Nephron progenitor cell (in vitro differentiated cells): Measurements from ENCODE around the gene USP7.
A peak's percentile ranks its signal among the peaks of the same experiment; 100 is the strongest.
"Not testable (repeated sequence)": the region's sequence is repeated elsewhere in the genome, so short reads cannot be mapped to it uniquely, and the experiment has no call there.

Experiments used
- DNase-seq: peaks from one replicate; pipeline ENCODE4 v3.0.0; 2021
- H3K27ac Mint-ChIP-seq: 2 replicates; pipeline ENCODE4 v1.8.0; 2021; ENCODE audit warnings: mild to moderate bottlenecking, moderate library complexity, mixed read lengths
- H3K27me3 Mint-ChIP-seq: 2 replicates; pipeline ENCODE4 v1.8.0; 2021; ENCODE audit warnings: mild to moderate bottlenecking, low read depth, mixed read lengths; ENCODE audit not compliant: poor library complexity
- H3K36me3 Mint-ChIP-seq: 2 replicates; pipeline ENCODE4 v1.8.0; 2021; ENCODE audit warnings: low read depth, mixed read lengths
- H3K4me1 Mint-ChIP-seq: 2 replicates; pipeline ENCODE4 v1.8.0; 2021; ENCODE audit warnings: mixed read lengths
- H3K4me3 Mint-ChIP-seq: 2 replicates; pipeline ENCODE4 v1.8.0; 2021; ENCODE audit warnings: mild to moderate bottlenecking, moderate library complexity, mixed read lengths
- H3K9me3 Mint-ChIP-seq: 2 replicates; pipeline ENCODE4 v1.8.0; 2021; ENCODE audit warnings: mild to moderate bottlenecking, moderate library complexity, mixed read lengths
- CTCF ChIP-seq: fragments of 200-600 bp; sonication (generic); IDR thresholded peaks from 2 replicates; pipeline ENCODE4 v1.5.0; 2021; ENCODE audit warnings: antibody characterized with exemption

Gene USP7

GRCh38 chr16:8920645-8921346, 42.9 kb downstream of the USP7 start:
- H3K27me3 Mint-ChIP-seq: no peaks in the 10 kb centered on the region
- TF ChIP-seq CTCF: no peak
- no peak overlapping the region for H3K4me3 Mint-ChIP-seq
- no peaks in the 10 kb centered on the region for H3K9me3 Mint-ChIP-seq
- peaks cover 69% of the 10 kb centered on the region for H3K36me3 Mint-ChIP-seq
- DNase-seq: no peak
- H3K4me1 Mint-ChIP-seq: peaks cover 4% of the 10 kb centered on the region
- H3K27ac Mint-ChIP-seq: no peak overlapping the region

DNA sequence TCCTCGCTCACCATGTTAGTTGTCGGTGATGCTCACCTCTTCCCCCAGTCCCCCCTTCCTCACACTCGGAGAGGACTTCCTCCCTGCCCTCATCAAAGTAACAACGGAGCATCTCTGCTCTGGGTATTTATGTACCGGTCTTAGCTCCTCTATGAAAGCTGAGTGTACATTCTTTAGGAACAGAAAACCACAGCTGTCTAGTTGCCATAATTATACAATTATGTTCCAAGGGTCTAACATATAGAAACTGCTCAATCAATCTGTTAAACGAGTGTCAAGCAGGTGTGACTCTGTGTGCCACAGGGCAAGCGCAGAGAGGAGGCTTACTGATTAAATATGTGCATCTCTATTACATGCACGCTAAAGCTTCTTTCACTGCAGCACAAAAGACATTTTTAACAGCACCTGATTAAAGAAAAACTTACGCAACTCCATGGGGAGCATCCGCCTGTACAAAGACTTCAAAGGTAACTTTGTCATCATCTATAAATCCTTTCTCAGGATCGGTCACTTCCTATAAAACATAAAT, 43.7 kb downstream of the USP7 start:
- Mint-ChIP-seq H3K9me3 (no peaks in the 10 kb centered on the region), H3K27me3 (no peaks in the 10 kb centered on the region), H3K27ac (peak overlapping the region; percentile 28), H3K36me3 (peaks cover 70% of the 10 kb centered on the region), H3K4me1 (peaks cover 4% of the 10 kb centered on the region), H3K4me3 (no peak overlapping the region)
- no peak for DNase-seq
- no peak for TF ChIP-seq CTCF

DNA sequence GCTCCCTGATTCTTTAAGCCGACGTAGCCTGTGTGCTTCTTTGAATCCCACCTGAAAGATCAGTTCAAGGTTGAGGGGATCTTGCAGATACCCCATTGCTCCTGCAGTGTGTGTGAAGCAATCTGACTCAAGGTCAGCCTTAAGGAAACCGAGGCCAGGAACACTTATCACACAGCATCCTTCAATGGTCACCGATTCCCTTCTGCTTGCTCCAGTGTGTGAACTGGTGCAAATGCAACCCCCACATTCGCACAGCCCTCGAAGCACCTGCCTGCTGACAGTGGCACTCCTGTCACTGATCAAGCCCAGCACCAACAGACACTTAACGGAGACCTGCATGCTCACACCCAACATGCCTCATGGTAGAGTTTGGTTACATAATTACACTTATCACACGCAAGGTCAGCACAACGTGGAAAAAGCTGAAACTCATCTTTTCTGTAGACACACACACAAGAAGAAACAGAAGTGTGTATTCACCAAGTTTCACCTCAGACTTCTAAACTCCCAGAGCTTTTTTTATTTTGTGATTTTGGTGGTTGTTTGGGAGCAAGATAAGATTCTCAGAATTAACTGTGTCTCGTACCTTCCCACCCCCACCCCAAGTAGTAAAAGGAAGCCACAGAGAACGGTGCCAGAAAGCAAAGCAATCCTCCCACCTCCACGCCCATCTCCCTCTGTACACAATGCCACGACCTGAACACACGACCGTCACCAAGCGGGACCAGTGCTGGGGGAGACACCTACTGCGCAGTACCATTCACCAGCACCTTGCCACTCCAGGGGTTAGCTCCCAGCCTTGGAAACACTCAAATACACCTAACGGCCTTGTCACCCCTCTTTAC, 44.4 kb downstream of the USP7 start:
- Mint-ChIP-seq H3K4me1 (peaks cover 2% of the 10 kb centered on the region), H3K27me3 (no peaks in the 10 kb centered on the region), H3K36me3 (peaks cover 73% of the 10 kb centered on the region), H3K27ac (peak overlapping the region; percentile 28), H3K4me3 (no peak overlapping the region), H3K9me3 (no peaks in the 10 kb centered on the region)
- TF ChIP-seq CTCF: no peak
- no peak for DNase-seq

DNA sequence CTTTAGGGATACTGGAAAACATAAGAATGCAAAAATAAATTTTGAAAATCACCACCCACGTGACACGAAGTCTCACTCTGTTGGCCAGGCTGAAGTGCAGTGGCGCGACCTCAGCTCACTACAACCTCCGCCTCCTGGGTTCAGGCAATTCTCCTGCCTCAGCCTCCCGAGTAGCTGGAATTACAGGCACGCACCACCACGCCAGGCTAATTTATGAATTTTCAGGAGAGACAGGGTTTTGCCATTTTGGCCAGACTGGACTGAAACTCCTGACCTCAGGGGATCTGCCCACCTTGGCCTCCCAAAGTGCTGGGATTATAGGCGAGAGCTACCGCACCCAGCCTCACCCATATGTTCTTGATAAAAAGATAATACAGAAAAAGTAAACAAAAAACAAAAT, 46.4 kb downstream of the USP7 start:
- not testable (repeated sequence) for DNase-seq, H3K27me3 Mint-ChIP-seq, H3K4me3 Mint-ChIP-seq, H3K9me3 Mint-ChIP-seq, H3K27ac Mint-ChIP-seq, H3K4me1 Mint-ChIP-seq
- H3K36me3 Mint-ChIP-seq: peaks cover 92% of the 10 kb centered on the region

GRCh38 chr16:8916541-8917225, 47.0 kb downstream of the USP7 start:
- Mint-ChIP-seq H3K27ac (peak overlapping the region; percentile 34), H3K36me3 (peaks cover 97% of the 10 kb centered on the region), H3K4me1 (peaks cover 6% of the 10 kb centered on the region), H3K9me3 (no peaks in the 10 kb centered on the region), H3K27me3 (no peaks in the 10 kb centered on the region), H3K4me3 (no peak overlapping the region)
- no peak for TF ChIP-seq CTCF
- no peak for DNase-seq

- DNase-seq: no peak
- TF ChIP-seq CTCF: no peak
- H3K36me3 Mint-ChIP-seq: peaks cover 97% of the 10 kb centered on the region
- H3K4me3 Mint-ChIP-seq: no peak overlapping the region
- H3K9me3 Mint-ChIP-seq: no peaks in the 10 kb centered on the region
- H3K27ac Mint-ChIP-seq: peak overlapping the region; percentile 72
- peaks cover 6% of the 10 kb centered on the region for H3K4me1 Mint-ChIP-seq
- H3K27me3 Mint-ChIP-seq: no peaks in the 10 kb centered on the region
Observed at GRCh38 chr16:8915722-8916301, 47.9 kb downstream of the USP7 start.
